Measurements from ENCODE around the gene CCDC148.
"Not testable (repeated sequence)": the region's sequence is repeated elsewhere in the genome, so short reads cannot be mapped to it uniquely, and the experiment has no call there.

CCDC148 gene

DNA sequence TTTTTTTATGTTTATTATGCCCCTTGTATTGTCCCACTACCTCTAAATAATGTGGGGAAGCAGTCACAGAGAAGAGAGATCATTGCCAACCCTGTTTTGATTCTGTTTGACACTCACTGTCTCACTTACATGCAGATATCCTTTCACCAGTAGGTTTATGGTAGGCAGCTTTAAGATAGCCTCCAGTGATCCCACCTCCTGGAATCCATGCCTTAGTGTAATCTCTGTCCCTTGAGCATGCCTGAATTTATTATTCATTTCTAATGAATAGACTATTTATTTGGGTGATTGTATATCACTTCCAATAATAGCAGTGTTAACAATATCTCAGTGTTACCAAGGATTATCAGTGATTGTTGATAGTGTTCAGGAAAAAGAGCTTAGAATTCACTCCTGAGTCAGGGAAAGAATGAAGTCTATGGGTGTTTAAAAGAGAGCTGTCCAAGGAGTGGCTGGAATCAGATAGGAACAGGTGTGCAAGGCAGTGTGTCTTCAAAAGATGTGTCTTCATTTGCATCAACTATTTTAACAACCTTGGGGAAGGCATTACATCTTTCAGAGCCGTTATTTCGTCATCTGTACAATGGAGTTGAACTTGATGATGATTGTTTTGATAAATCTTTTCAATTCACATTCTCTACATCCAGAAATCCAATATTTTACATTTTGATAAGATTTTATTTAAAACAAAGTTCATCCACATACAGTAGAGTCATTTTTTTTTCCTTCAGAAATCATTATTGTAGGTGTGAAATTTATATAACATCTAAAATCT, 32.1 kb upstream of the CCDC148 start:
- H3K9me3 Mint-ChIP-seq, result no peaks in the 10 kb centered on the region
- no peaks in the 10 kb centered on the region for H3K36me3 Mint-ChIP-seq
- no peak overlapping the region for H3K4me3 Mint-ChIP-seq
- ATAC-seq (no peak), DNase-seq (ENCODE audit: low spot score in 2 of 2) (no peak)
- H3K27ac Mint-ChIP-seq, result no peak overlapping the region
- peaks cover 23% of the 10 kb centered on the region for H3K4me1 Mint-ChIP-seq

DNA sequence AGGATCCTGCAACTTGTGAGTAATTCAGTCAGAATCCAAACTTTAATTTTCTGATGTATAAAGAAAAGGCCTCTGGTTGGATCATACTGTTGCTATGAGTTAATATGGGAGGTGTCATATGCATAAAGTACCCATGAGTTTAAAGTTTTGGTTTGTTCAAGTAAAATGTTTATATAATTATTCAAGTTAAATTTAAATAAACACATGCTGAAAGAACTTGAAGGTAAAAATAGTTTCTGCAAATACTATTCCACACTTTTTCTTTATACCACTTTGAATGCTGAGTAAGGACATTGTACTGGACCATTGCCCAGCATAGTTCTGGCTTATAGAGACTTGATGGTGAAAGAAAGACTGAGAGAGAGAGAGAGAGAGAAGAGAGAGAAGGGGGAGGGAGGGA, 30.9 kb upstream of the CCDC148 start:
- Mint-ChIP-seq H3K4me1 (peaks cover 17% of the 10 kb centered on the region), H3K4me3 (no peak overlapping the region), H3K9me3 (no peaks in the 10 kb centered on the region), H3K27ac (no peak overlapping the region), H3K36me3 (no peaks in the 10 kb centered on the region)
- DNase-seq (ENCODE audit: low spot score in 2 of 2), result no peak
- ATAC-seq, result no peak

DNA sequence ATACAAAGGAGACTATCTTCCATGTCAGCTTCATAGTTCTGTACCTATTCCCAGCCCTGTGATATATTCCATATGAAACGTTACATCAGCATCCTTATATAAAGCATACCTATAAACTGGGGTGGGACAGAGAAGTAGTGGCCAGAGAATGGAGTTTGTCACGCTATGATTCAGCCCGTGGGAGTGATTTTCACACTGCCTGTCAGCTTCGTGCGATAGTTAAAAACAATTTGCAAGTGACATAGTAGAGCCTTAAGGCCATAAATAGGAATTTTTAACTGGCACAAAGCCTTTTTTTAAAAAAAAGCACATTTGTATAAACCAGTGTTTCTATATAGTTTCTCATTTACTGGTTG, 30.4 kb upstream of the CCDC148 start:
- Mint-ChIP-seq H3K27ac (no peak overlapping the region), H3K4me1 (peaks cover 17% of the 10 kb centered on the region), H3K9me3 (no peaks in the 10 kb centered on the region), H3K36me3 (no peaks in the 10 kb centered on the region), H3K4me3 (no peak overlapping the region)
- DNase-seq (ENCODE audit: low spot score in 2 of 2) (no peak), ATAC-seq (peak; percentile 56)

DNA sequence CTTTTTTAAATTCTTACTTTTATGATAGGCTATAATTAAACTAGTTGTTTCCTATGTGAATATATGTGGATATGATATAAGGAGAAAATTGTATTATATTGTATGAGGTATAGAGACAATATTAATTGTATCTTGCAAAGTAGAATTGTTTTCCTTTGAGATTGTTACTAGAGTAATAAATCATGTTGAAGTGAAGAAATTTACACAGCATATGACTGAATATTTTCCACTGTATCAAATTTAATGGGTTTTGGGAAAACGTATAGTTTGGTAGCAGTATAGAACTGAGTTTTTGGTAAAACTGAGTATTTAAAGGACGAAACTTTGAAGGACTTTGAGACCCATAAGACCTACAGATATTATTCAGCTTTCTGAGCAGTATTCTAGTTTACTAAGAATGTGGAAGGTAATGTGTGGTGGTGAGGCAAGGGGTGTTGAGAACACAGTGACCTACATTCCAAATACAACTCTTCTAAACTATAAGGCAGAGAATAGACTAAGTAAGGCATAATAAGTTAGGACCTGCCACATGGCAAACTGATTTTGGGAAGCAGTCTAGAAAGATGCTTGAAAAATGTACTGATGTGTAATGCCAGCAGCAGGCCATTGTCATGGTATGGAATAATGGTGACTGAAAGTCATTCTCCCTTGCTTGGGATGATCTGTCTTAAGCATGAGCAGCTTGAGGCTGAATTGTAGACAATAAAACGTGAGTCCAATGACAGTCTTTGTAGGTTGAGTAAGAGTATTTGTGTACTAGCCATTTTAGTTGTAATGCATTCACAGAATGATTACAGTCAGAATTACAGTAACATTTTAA, 29.8 kb upstream of the CCDC148 start:
- H3K9me3 Mint-ChIP-seq, result no peaks in the 10 kb centered on the region
- H3K4me3 Mint-ChIP-seq, result no peak overlapping the region
- ATAC-seq (peak; percentile 69), DNase-seq (ENCODE audit: low spot score in 2 of 2) (no peak)
- peaks cover 17% of the 10 kb centered on the region for H3K4me1 Mint-ChIP-seq
- peak overlapping the region; percentile 46 for H3K27ac Mint-ChIP-seq
- no peaks in the 10 kb centered on the region for H3K36me3 Mint-ChIP-seq

DNA sequence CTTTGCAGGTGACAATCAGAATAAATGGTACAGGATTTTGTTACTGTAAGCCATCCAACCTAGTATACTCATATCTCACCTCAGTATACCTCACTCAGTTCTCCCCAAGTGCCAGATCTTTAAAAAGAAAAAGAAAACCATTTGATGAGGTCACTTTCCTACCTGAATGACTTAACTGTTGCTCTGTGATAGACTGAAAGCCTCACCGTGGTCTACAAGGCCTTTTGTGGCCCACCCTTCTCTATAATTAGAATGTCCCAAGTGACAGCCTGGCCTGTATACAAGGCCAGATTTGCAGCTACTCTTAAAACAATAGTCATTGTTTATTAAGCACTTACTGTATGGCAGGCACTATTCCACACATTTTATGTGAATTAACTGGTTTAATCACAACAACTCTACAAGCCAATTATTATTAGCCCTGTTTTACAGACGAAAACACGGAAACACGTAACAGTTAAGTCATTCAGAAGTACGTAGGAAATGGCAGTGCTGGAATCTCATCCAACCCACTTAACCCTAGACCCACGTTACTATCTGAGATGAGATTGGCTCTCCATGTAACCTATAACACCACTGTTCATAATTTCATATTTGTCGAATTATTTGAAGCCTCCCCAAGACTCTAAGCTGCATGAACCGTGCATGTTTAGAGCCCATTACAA, 28.5 kb upstream of the CCDC148 start:
- no peaks in the 10 kb centered on the region for H3K36me3 Mint-ChIP-seq
- ATAC-seq (peak; percentile 92), DNase-seq (ENCODE audit: low spot score in 2 of 2) (no peak)
- no peaks in the 10 kb centered on the region for H3K9me3 Mint-ChIP-seq
- H3K4me3 Mint-ChIP-seq, result no peak overlapping the region
- H3K27ac Mint-ChIP-seq, result no peak overlapping the region
- peaks cover 17% of the 10 kb centered on the region for H3K4me1 Mint-ChIP-seq

DNA sequence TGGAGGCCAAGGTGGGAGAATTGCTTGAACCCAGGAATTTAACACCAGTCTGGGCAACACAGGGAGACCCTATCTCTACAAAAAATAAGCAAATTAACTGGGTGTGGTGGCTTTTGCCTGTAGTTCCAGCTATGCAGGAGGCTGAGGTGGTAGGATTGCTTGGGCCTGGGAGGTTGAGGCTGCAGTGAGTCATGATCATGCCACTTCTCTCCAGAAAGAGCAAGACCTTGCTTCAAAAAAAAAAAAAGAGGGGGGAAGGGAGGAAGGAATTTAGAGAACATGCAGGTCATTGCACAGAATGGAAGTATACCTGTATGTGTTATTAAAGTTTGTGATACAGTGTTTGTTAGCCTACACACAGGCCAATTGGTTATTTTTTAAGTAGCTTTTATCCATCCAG, 26.0 kb upstream of the CCDC148 start:
- Mint-ChIP-seq H3K4me3 (no peak overlapping the region), H3K27ac (no peak overlapping the region), H3K36me3 (no peaks in the 10 kb centered on the region), H3K4me1 (peaks cover 18% of the 10 kb centered on the region), H3K9me3 (no peaks in the 10 kb centered on the region)
- DNase-seq (ENCODE audit: low spot score in 2 of 2) (no peak), ATAC-seq (no peak)

DNA sequence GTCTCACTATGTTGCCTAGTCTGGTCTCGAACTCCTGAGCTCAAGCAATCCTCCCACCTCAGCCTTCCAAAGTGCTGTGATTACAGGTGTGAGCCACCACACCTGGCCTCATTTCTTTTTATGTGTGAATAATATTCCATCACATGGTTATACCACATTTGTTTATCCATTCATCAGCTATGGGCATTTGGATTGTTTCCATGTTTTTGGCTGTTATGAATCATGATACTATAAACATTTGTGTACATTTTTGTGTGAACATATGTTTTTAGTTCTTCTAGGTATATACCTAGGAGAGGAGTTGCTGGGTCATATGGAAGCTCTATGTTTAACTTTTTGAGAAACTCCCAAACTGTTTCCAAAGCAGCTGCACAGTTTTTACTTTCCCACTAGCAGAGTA, 24.6 kb upstream of the CCDC148 start:
- Mint-ChIP-seq H3K4me1 (peaks cover 15% of the 10 kb centered on the region), H3K4me3 (no peak overlapping the region), H3K27ac (no peak overlapping the region), H3K9me3 (no peaks in the 10 kb centered on the region), H3K36me3 (no peaks in the 10 kb centered on the region)
- no peak for DNase-seq (ENCODE audit: low spot score in 2 of 2)
- no peak for ATAC-seq

DNA sequence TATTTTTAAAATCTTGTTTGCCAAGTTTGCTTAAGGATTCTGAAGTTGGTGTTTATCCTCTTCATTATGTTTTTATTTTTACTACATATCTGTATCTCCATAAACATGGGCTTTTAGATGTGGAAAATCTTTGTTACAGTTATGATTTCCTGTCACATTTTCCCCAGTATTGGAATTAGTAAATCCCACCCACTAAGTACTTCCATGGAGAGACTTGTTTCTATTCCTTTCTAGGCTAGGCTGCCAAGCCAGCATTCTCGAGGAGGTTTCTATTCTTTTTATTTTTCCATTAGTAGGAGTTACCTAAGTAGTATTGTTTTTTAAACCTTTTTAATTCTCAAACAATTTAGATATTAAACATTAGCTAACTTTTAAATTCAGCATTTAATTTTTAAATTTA, 22.3 kb upstream of the CCDC148 start:
- Mint-ChIP-seq H3K36me3 (no peaks in the 10 kb centered on the region), H3K27ac (no peak overlapping the region), H3K4me1 (peaks cover 7% of the 10 kb centered on the region), H3K4me3 (no peak overlapping the region), H3K9me3 (no peaks in the 10 kb centered on the region)
- no peak for DNase-seq (ENCODE audit: low spot score in 2 of 2)
- no peak for ATAC-seq

DNA sequence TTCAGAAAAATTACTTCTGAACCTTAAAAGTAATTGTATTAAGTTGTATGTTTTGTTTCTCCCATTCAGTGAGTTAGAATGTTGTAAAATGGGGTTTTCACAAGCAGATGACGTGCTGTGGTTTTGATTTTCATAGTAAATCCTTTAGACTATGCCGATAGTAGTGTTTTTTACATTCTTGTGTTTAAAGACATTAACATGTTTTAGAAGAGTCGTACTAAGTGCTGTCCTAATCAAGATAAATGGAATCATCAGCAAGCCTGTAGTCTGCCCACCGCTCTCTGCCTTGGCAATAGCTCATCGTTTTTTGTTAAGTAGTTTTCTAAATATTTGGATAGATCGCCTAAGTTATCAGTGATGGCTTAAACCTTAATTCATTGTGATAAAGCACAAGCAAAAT, 21.7 kb upstream of the CCDC148 start:
- H3K27ac Mint-ChIP-seq, result no peak overlapping the region
- H3K4me1 Mint-ChIP-seq, result peaks cover 7% of the 10 kb centered on the region
- H3K9me3 Mint-ChIP-seq, result no peaks in the 10 kb centered on the region
- no peaks in the 10 kb centered on the region for H3K36me3 Mint-ChIP-seq
- no peak overlapping the region for H3K4me3 Mint-ChIP-seq
- no peak for ATAC-seq
- no peak for DNase-seq (ENCODE audit: low spot score in 2 of 2)

DNA sequence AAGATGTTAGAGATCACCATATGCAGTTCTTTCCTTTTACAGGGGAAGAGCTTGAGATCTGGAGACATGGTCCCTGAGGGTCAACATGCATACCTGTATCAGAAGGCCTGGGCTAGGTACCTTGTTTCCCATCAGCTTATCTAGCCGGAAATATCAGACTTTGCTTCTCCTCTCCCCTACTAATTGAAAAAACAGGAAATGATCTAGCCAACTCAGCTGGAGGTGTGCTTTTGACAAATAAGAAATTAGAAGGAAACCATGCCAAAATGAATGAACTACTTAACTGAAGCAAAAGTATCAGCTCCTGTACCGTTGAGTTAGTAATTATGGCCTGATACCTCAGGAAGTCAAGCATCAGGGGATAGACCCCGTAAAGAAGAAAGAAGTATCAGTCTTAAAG, 20.6 kb upstream of the CCDC148 start:
- no peak overlapping the region for H3K4me3 Mint-ChIP-seq
- H3K27ac Mint-ChIP-seq, result peak overlapping the region; percentile 36
- ATAC-seq, result no peak
- no peak for DNase-seq (ENCODE audit: low spot score in 2 of 2)
- H3K4me1 Mint-ChIP-seq, result peaks cover 7% of the 10 kb centered on the region
- H3K9me3 Mint-ChIP-seq, result no peaks in the 10 kb centered on the region
- no peaks in the 10 kb centered on the region for H3K36me3 Mint-ChIP-seq

DNA sequence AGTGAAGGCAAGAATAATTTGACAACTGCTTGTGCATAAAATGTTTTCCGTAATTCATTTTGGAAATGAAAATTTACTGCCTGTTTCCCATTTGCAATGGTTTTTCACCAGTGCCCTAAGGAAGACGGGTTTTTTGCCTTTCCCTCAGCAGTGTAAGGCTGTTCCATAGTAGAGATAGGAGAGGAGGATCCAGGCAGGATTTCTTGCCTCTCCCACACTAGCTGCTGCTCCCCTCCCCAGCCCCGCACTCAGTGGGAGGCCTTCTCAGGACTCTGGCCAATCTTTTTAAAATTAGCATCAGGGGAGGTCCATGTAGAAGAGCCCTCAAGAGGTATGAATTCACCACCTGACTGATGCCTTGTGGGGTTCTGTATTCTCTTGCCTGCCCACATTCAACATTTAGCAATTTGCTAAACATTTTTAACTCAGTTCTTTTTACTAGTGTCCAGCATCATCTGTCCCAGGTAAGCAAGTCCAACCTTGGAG, 18.0 kb upstream of the CCDC148 start:
- not testable (repeated sequence) for H3K36me3 Mint-ChIP-seq; ATAC-seq; H3K27ac Mint-ChIP-seq; H3K4me3 Mint-ChIP-seq; DNase-seq (ENCODE audit: low spot score in 2 of 2); H3K9me3 Mint-ChIP-seq
- H3K4me1 Mint-ChIP-seq, result peaks cover 13% of the 10 kb centered on the region

DNA sequence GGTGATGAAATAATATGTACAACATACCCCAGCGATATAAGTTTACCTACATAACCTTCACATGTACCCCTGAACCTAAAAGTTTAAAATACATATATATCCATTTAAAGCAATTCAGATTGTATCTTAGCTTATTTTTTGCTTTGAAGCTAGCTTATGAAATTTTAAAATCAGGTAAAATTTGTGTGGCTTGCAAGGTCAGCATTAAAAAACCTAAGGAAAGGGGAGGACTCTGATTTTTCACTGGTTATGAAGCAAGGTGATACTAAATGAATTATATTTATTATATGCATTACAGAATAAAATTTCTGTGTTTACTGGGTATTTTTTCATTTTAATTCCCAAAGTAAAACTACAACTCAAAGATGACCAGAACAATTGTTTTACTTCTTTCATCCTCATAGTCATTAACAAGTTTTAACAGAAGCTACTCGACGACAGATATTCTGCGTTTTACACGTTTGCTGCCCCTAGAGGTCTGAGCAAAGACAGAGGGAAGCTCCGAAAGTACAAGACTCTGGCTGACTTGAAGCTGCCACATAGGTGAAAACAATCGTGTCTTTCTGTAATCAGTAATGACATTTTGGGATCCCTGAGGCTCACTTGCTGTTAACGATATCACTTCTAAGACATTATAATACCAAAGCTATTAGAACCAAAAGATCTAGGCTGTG, 17.3 kb upstream of the CCDC148 start:
- no peak overlapping the region for H3K27ac Mint-ChIP-seq
- no peak overlapping the region for H3K4me3 Mint-ChIP-seq
- H3K9me3 Mint-ChIP-seq, result no peaks in the 10 kb centered on the region
- no peaks in the 10 kb centered on the region for H3K36me3 Mint-ChIP-seq
- H3K4me1 Mint-ChIP-seq, result peaks cover 13% of the 10 kb centered on the region
- no peak for ATAC-seq
- DNase-seq (ENCODE audit: low spot score in 2 of 2), result no peak

DNA sequence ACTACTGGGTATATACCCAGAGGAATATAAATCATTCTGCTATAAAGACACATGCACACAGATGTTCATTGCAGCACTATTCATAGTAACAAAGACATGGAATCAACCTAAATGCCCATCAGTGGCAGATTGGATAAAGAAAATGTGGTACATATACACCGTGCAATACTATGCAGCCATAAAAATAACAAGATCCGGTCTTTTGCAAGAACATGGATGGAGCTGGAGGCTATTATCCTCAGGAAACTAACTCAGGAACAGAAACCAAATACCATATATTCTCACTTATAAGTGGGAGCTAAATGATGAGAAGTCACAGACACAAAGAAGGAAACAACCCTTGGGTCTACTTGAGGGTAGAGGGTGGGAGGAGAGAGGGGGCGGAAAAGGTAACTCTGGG, 16.7 kb upstream of the CCDC148 start:
- H3K9me3 Mint-ChIP-seq, H3K27ac Mint-ChIP-seq, H3K36me3 Mint-ChIP-seq: not testable (repeated sequence)

DNA sequence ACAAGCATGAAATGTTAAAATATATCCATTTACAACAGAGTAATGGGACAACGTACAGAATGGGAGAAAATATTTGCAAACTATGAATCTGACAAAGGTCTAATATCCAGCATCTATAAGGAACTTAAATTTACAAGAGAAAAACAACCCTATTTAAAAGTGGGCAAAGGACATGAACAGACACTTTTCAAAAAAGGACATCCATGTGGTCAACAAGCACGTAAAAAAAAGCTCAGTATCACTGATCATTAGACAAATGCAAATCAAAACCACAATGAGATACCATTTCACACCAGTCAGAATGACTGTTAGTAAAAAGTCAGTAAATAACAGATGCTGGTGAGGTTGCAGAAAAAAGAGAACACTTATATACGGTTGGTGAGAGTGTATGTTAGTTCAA, 16.3 kb upstream of the CCDC148 start:
- ATAC-seq; H3K27ac Mint-ChIP-seq; H3K4me3 Mint-ChIP-seq; H3K36me3 Mint-ChIP-seq; H3K9me3 Mint-ChIP-seq; DNase-seq (ENCODE audit: low spot score in 2 of 2): not testable (repeated sequence)
- peaks cover 13% of the 10 kb centered on the region for H3K4me1 Mint-ChIP-seq

More for the DNA sequence above, 16.7 kb upstream of the CCDC148 start:
- not testable (repeated sequence) for H3K4me3 Mint-ChIP-seq; ATAC-seq; DNase-seq (ENCODE audit: low spot score in 2 of 2)
- peaks cover 13% of the 10 kb centered on the region for H3K4me1 Mint-ChIP-seq

DNA sequence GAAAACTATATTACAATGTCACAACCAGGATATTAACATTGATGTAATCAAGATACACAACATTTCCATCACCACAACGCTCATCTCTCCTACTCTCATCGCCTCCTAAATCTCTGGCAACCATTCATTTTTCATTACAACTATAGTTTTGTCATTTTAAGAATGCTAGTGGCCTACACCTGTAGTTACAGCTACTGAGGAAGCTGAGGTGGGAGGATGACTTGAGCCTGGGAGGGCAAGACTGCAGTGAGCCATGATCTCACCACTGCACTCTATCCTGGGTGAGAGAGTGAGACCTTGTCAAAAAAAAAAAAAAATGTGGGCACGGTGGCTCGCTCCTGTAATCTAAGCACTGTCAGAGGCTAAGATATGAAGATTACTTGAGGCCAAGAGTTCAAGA, 10.7 kb upstream of the CCDC148 start:
- H3K36me3 Mint-ChIP-seq, result no peaks in the 10 kb centered on the region
- peak; percentile 71 for ATAC-seq
- no peak overlapping the region for H3K27ac Mint-ChIP-seq
- peaks cover 12% of the 10 kb centered on the region for H3K4me1 Mint-ChIP-seq
- no peaks in the 10 kb centered on the region for H3K9me3 Mint-ChIP-seq
- no peak for DNase-seq (ENCODE audit: low spot score in 2 of 2)
- H3K4me3 Mint-ChIP-seq, result no peak overlapping the region

Measured in stimulated activated effector memory CD8-positive, alpha-beta T cell treated with anti-CD3 and anti-CD28 coated beads, Interleukin-12 subunit alpha, Interleukin-12 subunit beta, amount 100 ng/mL, for 72 hours (primary cell).